LNCaP clone FGC (cell line): ENCODE results near the gene SLC16A1.

Experiments
- DNase-seq: peaks from one replicate; pipeline ENCODE4 v3.0.0-alpha.2; 2011; ENCODE audit warnings: low read depth
- H3K4me3 ChIP-seq: 2 replicates; pipeline ENCODE4 v1.5.1; 2011; ENCODE audit warnings: mild to moderate bottlenecking, low read depth, low read length, control low read depth
- CTCF ChIP-seq: IDR thresholded peaks from 2 replicates; pipeline ENCODE4 v1.5.1; 2012; ENCODE audit warnings: mild to moderate bottlenecking; ENCODE audit not compliant: control insufficient read depth, insufficient read depth; ENCODE audit errors: extremely low read depth

SLC16A1 gene

GRCh38 chr1:112935461-112936111 is 20.4 kb downstream of the SLC16A1 start:
- TF ChIP-seq CTCF, result no peak
- no peak overlapping the region for H3K4me3 ChIP-seq
- peak; percentile 77 for DNase-seq

GRCh38 chr1:112934577-112934976 is 21.4 kb downstream of the SLC16A1 start:
- DNase-seq, result peak; percentile 96
- no peak overlapping the region for H3K4me3 ChIP-seq
- no peak for TF ChIP-seq CTCF

GRCh38 chr1:112933820-112934571 is 22.0 kb downstream of the SLC16A1 start:
- no peak overlapping the region for H3K4me3 ChIP-seq
- no peak for TF ChIP-seq CTCF

GRCh38 chr1:112929979-112930378 is 26.0 kb downstream of the SLC16A1 start:
- DNase-seq, result no peak
- no peak for TF ChIP-seq CTCF
- no peak overlapping the region for H3K4me3 ChIP-seq

More at GRCh38 chr1:112933820-112934571, 22.0 kb downstream of the SLC16A1 start:
- no peak for DNase-seq

DNA sequence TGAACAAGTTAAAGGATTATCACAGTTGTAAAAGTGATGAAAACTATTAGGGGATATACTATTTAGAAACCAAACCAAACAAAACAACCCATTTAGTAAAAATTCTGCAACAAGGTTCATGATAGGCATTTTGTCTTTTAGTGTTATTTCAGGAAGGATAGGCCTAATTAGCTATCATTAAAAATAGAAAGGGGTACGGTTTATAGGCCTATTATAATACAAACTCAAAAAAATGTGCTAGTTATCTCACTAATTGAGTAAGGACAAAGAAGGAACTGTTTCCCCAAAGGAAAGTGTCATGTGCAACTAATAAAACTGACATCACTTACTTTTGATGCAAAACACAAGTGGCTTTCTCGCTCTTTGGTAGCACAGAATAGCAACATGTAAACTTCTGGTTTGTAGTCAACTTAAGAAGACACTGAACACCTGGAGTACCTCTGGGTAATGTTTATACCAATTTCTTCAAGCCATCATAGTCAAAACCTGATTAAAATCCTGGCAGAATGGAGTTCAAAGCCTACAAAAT is 28.5 kb downstream of the SLC16A1 start:
- H3K4me3 ChIP-seq, result no peak overlapping the region
- DNase-seq, result no peak
- no peak for TF ChIP-seq CTCF

DNA sequence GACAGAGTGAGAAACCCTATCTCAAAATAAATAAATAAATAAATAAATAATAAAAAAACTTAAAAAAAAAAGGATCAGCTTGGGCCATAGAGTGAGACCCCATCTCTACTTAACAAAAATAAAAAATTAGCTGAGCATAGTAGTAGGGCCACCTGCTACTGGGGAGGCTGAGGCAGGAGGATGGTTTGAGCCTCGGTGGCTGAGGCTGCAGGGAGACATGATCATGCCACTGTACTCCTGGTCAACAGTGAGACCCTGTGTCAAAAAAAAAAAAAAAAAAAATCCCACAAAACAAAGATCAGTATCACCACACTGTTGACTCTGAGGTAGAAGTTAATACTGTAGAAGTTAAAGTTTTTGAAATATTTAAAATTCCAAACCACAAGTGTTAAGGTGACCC is 29.1 kb downstream of the SLC16A1 start:
- no peak for DNase-seq
- no peak overlapping the region for H3K4me3 ChIP-seq
- no peak for TF ChIP-seq CTCF
